HepG2 (cell line): Measurements from ENCODE around the gene PRKG1. TPM values are rescaled to one million over a fixed set of nuclear protein-coding genes. Genes with fewer than 3 reads are reported as not detected.

Experiments used
- ATAC-seq: fragments of 200-7000 bp; cut with Tn5 transposase; 3 replicates; pipeline ENCODE4 v1.9.1; 2020; ENCODE audit warnings: mild to moderate bottlenecking, moderate library complexity
- BruUV-seq: library from RNA; stranded (reverse); fragments of 400-500 nt; replicated peaks from 2 replicates; lab custom pipeline; 2021; lab: Mats Ljungman, UMichigan
- CTCF ChIA-PET: fragments of 300-600 bp; formaldehyde crosslinking; extraction: SDS; loops from one replicate; lab custom pipeline; 2021; ENCODE audit warnings: low total read pairs, inconsistent platforms, low intra/inter-chr PET ratio; lab: Yijun Ruan, JAX
- POLR2A ChIA-PET: fragments of 350-600 bp; sonication (Branson Sonifier 250); formaldehyde crosslinking; loops from one replicate; lab custom pipeline; 2020; ENCODE audit warnings: antibody characterized with exemption, inconsistent platforms; lab: Yijun Ruan, JAX
- DNase-seq: peaks from one replicate; pipeline ENCODE4 v3.0.0-alpha.2; 2015; ENCODE audit warnings: low spot score
- FAIRE-seq: peaks from 3 replicates; lab custom pipeline; 2011; peaks lifted over from hg19 to GRCh38; lab: Jason Lieb, UNC
- H2AFZ ChIP-seq: one replicate; pipeline ENCODE4 v1.6.1; 2011; ENCODE audit warnings: low read length, inconsistent platforms
- H3K27ac ChIP-seq: fragments of 300-600 bp; 3 replicates; pipeline ENCODE4 v1.8.0; 2011; ENCODE audit warnings: mixed run types, mild to moderate bottlenecking, mixed read lengths, low read length, inconsistent platforms; ENCODE audit not compliant: insufficient read depth; ENCODE audit errors: extremely low read length
- H3K27me3 ChIP-seq, 2 experiments: fragments of 200-600 bp in 1 of 2; 2 replicates in 1 of 2; 3 replicates in 1 of 2; pipeline versions ENCODE4 v1.6.0 to v1.8.0; 2011; ENCODE audit warnings: low read length in 2 of 2, mild to moderate bottlenecking in 2 of 2, moderate library complexity in 2 of 2, inconsistent platforms in 1 of 2; ENCODE audit not compliant: insufficient read depth in 2 of 2, control insufficient read depth in 1 of 2
- H3K36me3 ChIP-seq, 2 experiments: fragments of 200-600 bp in 1 of 2; replicated peaks in 1 of 2; 2 replicates in 1 of 2; 3 replicates in 1 of 2; pipeline versions ENCODE4 v1.5.1 to v1.8.0; 2011; ENCODE audit warnings: low read length in 2 of 2, inconsistent platforms in 1 of 2; ENCODE audit not compliant: insufficient read depth in 2 of 2, control insufficient read depth in 1 of 2
- H3K4me1 ChIP-seq: 2 replicates; pipeline ENCODE4 v1.5.1; 2012; ENCODE audit warnings: low read length, inconsistent platforms; ENCODE audit not compliant: insufficient read depth
- H3K4me2 ChIP-seq: 2 replicates; pipeline ENCODE4 v1.6.0; 2011; ENCODE audit warnings: low read depth, low read length, inconsistent platforms
- H3K4me3 ChIP-seq, 3 experiments: fragments of 200-600 bp in 1 of 3; sonication (generic), shearing (Covaris generic) in 1 of 3; replicated peaks in 1 of 3; 2 replicates each; pipeline ENCODE4 v1.5.1; 2011 to 2016; ENCODE audit warnings: low read length in 3 of 3, inconsistent platforms in 2 of 3, low read depth in 2 of 3, mild to moderate bottlenecking in 2 of 3, control low read depth in 1 of 3, mixed read lengths in 1 of 3; ENCODE audit not compliant: insufficient read depth in 1 of 3
- H3K79me2 ChIP-seq: one replicate; pipeline ENCODE4 v1.6.1; 2011; ENCODE audit warnings: low read length, inconsistent platforms; ENCODE audit not compliant: insufficient read depth
- H3K9ac ChIP-seq: 2 replicates; pipeline ENCODE4 v1.6.0; 2011; ENCODE audit warnings: mild to moderate bottlenecking, low read depth, low read length, inconsistent platforms; ENCODE audit not compliant: insufficient read depth
- H3K9me3 ChIP-seq: 2 replicates; pipeline ENCODE4 v1.5.1; 2012; ENCODE audit warnings: mild to moderate bottlenecking, low read length
- H4K20me1 ChIP-seq: 2 replicates; pipeline ENCODE4 v1.6.0; 2011; ENCODE audit warnings: inconsistent platforms, mild to moderate bottlenecking, low read length, moderate library complexity; ENCODE audit not compliant: insufficient read depth
- ATF7 ChIP-seq, 2 experiments: fragments of 450-650 bp in 1 of 2; sonication (generic) in 1 of 2; formaldehyde crosslinking in 1 of 2; IDR thresholded peaks; 2 replicates each; pipeline versions ENCODE4 v1.4.0 to v1.6.1; 2016 to 2020; ENCODE audit warnings: antibody characterized with exemption in 1 of 2, mild to moderate bottlenecking in 1 of 2, missing genetic modification reagents in 1 of 2
- GABPB1 ChIP-seq: IDR thresholded peaks from 2 replicates; pipeline ENCODE4 v1.6.1; 2016; ENCODE audit warnings: mild to moderate bottlenecking, missing genetic modification reagents, moderate library complexity, missing compliant biosample characterization
- JUNB ChIP-seq: sonication (generic); formaldehyde crosslinking; IDR thresholded peaks from 2 replicates; pipeline ENCODE4 v1.8.0; 2022; ENCODE audit warnings: missing genetic modification reagents, mild to moderate bottlenecking, borderline replicate concordance
- MAFG ChIP-seq: sonication (generic); formaldehyde crosslinking; IDR thresholded peaks from 2 replicates; pipeline ENCODE4 v1.5.1; 2020; ENCODE audit warnings: mild to moderate bottlenecking, missing genetic modification reagents
- NFRKB ChIP-seq: fragments of 450-650 bp; IDR thresholded peaks from 2 replicates; pipeline ENCODE4 v1.6.1; 2017
- RXRB ChIP-seq: IDR thresholded peaks from 2 replicates; pipeline ENCODE4 v1.6.1; 2016; ENCODE audit warnings: borderline replicate concordance, missing genetic modification reagents, missing compliant biosample characterization
- SATB2 ChIP-seq: sonication (generic); formaldehyde crosslinking; IDR thresholded peaks from 2 replicates; pipeline ENCODE4 v1.5.0; 2020; ENCODE audit warnings: missing genetic modification reagents
- TAF15 ChIP-seq: fragments of 200-400 bp; formaldehyde crosslinking; IDR thresholded peaks from one replicate; pipeline ENCODE4 v1.6.1; 2018; ENCODE audit warnings: mild to moderate bottlenecking, low read depth, low read length; ENCODE audit not compliant: poor library complexity, severe bottlenecking
- XRCC5 ChIP-seq: fragments of 200-400 bp; formaldehyde crosslinking; optimal IDR thresholded peaks from 2 replicates; pipeline ENCODE3; 2017; ENCODE audit warnings: mild to moderate bottlenecking, low read length
- ZFX ChIP-seq: sonication (generic); formaldehyde crosslinking; IDR thresholded peaks from 2 replicates; pipeline ENCODE4 v1.4.0; 2020; ENCODE audit warnings: mild to moderate bottlenecking, low read depth, missing genetic modification reagents, moderate library complexity
- ZMYM4 ChIP-seq: sonication (generic); formaldehyde crosslinking; IDR thresholded peaks from 2 replicates; pipeline ENCODE4 v1.8.1; 2023; ENCODE audit warnings: mild to moderate bottlenecking, missing genetic modification reagents
- ZNF382 ChIP-seq: sonication (generic); formaldehyde crosslinking; IDR thresholded peaks from 2 replicates; pipeline ENCODE4 v1.5.0; 2020; ENCODE audit warnings: missing genetic modification reagents, mild to moderate bottlenecking, borderline replicate concordance
- ZNF615 ChIP-seq: sonication (generic); formaldehyde crosslinking; IDR thresholded peaks from 2 replicates; pipeline ENCODE4 v1.5.0; 2020; ENCODE audit warnings: mild to moderate bottlenecking, missing genetic modification reagents, borderline replicate concordance
- ZNF781 ChIP-seq: sonication (generic); formaldehyde crosslinking; IDR thresholded peaks from 2 replicates; pipeline ENCODE4 v1.5.1; 2020; ENCODE audit warnings: borderline replicate concordance, mild to moderate bottlenecking, missing genetic modification reagents; ENCODE audit errors: not compliant biosample characterization
- ZSCAN21 ChIP-seq: sonication (generic); formaldehyde crosslinking; IDR thresholded peaks from 2 replicates; pipeline ENCODE4 v1.8.0; 2022; ENCODE audit warnings: mild to moderate bottlenecking, missing genetic modification reagents, moderate library complexity, borderline replicate concordance
- WGBS: methylation state at CpG from one replicate; pipeline ENCODE4 v1.1.6; 2017; ENCODE audit warnings: low lambda C conversion rate; 5-methylcytosine and 5-hydroxymethylcytosine counted together
- in situ Hi-C: cut with HindIII; loops from 2 replicates; pipeline ENCODE4 v1.10.0; 2017; ENCODE audit warnings: low pct_unique_long_range_greater_than_20kb; ENCODE audit not compliant: extremely low pct_ligation_motif_present
- intact Hi-C: fragments of 100-400 bp; cut with micrococcal nuclease; formaldehyde crosslinking; loops from one replicate; pipeline ENCODE4 v1.10.0; 2022; ENCODE audit not compliant: unreplicated experiment
- polyA plus RNA-seq, 8 experiments: library from polyadenylated mRNA; depleted of rRNA in 3 of 8; stranded (reverse) in 7 of 8; unstranded in 1 of 8; fragments of >200 nt; fragmentation: Illumina TruSeq in 4 of 8; extraction: Trizol in 4 of 8; gene quantifications; 2 replicates each; pipeline versions ENCODE4 v1.2.1 to v1.2.3, GENCODE V29; 2011 to 2016; ENCODE audit warnings: low read depth in 4 of 8, missing spikeins in 1 of 8, mixed read lengths in 1 of 8; ENCODE audit not compliant: insufficient read depth in 1 of 8
- total RNA-seq, 5 experiments: library from RNA; depleted of rRNA; stranded (reverse); fragments of >200 nt; fragmentation: Illumina TruSeq; extraction: Trizol; gene quantifications; 2 replicates each; pipeline ENCODE4 v1.2.3, GENCODE V29; 2016; ENCODE audit warnings: low read depth in 1 of 5
- TF ChIP-seq, protein P1 (sequence below): sonication (generic); formaldehyde crosslinking; conservative IDR thresholded peaks from 2 replicates; pipeline ENCODE4 v1.4.0; 2020; ENCODE audit warnings: missing genetic modification reagents
- TF ChIP-seq, protein P2 (sequence below): sonication (generic); formaldehyde crosslinking; IDR thresholded peaks from 2 replicates; pipeline ENCODE4 v1.4.0; 2020; ENCODE audit warnings: missing genetic modification reagents, borderline replicate concordance

PRKG1 gene
- total and polyA plus RNA-seq, 2 of the 13 experiments (the other 11 are each of a cell fraction or from before 2014, with no cell fraction given): 0.01 TPM; not detected in 1

DNA sequence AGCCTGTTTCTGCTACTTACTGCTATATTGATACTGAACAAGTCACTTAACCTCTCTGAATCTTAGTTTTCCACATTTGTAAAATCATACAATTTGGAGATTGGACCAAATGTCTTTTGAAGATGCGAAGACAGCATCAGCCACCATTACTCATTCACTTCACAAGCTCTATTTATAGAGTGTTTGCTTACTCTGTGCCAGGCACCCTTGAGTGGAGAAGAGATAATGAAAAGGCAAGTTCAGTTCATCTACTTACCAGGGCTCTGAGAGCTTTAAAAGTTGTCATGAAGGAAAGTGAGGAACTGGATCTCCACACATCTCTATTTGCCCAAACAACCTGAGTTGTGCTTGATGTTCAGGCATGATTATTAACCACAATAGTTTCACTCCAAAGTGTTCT, 347.6 kb downstream of the PRKG1 start:
- Histone ChIP-seq H3K9me3 (no peaks in the 10 kb centered on the region), H3K36me3 (no peaks in the 10 kb centered on the region), H3K9ac (no peak overlapping the region), H3K4me2 (no peak overlapping the region), H3K27ac (no peak overlapping the region), H3K27me3 (no peaks in the 10 kb centered on the region), H3K4me3 (no peak overlapping the region), H3K79me2 (no peaks in the 10 kb centered on the region), H4K20me1 (no peaks in the 10 kb centered on the region), H3K4me1 (no peaks in the 10 kb centered on the region), H2AFZ (no peak overlapping the region)
- DNase-seq (no peak), FAIRE-seq (no peak), ATAC-seq (no peak)
- intact Hi-C loops: loop anchor here (1.0 kb wide), 1 partner anchor 359 kb away; no protein-coding TSS in a partner anchor
- no peak for TF ChIP-seq ZMYM4 (CRISPR knock-in tag)
- no peak for TF ChIP-seq ZNF781 (CRISPR knock-in tag)
- TF ChIP-seq NFRKB: no peak
- TF ChIP-seq JUNB (CRISPR knock-in tag): no peak
- TF ChIP-seq, protein P1, sequence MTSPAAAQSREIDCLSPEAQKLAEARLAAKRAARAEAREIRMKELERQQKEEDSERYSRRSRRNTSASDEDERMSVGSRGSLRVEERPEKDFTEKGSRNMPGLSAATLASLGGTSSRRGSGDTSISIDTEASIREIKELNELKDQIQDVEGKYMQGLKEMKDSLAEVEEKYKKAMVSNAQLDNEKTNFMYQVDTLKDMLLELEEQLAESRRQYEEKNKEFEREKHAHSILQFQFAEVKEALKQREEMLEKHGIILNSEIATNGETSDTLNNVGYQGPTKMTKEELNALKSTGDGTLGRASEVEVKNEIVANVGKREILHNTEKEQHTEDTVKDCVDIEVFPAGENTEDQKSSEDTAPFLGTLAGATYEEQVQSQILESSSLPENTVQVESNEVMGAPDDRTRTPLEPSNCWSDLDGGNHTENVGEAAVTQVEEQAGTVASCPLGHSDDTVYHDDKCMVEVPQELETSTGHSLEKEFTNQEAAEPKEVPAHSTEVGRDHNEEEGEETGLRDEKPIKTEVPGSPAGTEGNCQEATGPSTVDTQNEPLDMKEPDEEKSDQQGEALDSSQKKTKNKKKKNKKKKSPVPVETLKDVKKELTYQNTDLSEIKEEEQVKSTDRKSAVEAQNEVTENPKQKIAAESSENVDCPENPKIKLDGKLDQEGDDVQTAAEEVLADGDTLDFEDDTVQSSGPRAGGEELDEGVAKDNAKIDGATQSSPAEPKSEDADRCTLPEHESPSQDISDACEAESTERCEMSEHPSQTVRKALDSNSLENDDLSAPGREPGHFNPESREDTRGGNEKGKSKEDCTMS: no peak
- TF ChIP-seq ZFX (CRISPR knock-in tag): no peak
- TF ChIP-seq XRCC5: no peak
- TF ChIP-seq, protein P2, sequence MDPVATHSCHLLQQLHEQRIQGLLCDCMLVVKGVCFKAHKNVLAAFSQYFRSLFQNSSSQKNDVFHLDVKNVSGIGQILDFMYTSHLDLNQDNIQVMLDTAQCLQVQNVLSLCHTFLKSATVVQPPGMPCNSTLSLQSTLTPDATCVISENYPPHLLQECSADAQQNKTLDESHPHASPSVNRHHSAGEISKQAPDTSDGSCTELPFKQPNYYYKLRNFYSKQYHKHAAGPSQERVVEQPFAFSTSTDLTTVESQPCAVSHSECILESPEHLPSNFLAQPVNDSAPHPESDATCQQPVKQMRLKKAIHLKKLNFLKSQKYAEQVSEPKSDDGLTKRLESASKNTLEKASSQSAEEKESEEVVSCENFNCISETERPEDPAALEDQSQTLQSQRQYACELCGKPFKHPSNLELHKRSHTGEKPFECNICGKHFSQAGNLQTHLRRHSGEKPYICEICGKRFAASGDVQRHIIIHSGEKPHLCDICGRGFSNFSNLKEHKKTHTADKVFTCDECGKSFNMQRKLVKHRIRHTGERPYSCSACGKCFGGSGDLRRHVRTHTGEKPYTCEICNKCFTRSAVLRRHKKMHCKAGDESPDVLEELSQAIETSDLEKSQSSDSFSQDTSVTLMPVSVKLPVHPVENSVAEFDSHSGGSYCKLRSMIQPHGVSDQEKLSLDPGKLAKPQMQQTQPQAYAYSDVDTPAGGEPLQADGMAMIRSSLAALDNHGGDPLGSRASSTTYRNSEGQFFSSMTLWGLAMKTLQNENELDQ: no peak
- TF ChIP-seq ZNF615 (CRISPR knock-in tag): no peak
- no peak for TF ChIP-seq SATB2 (CRISPR knock-in tag)
- no peak for TF ChIP-seq ZNF382 (CRISPR knock-in tag)
- TF ChIP-seq TAF15: no peak
- no peak for TF ChIP-seq ATF7 (IDR thresholded peaks at IDR 0.05)
- no peak for TF ChIP-seq ATF7 (CRISPR knock-in tag; IDR thresholded peaks at IDR 0.05)
- TF ChIP-seq MAFG (CRISPR knock-in tag): no peak
- no peak for TF ChIP-seq ZSCAN21 (CRISPR knock-in tag)
- TF ChIP-seq RXRB (CRISPR knock-in tag): no peak
- no peak for TF ChIP-seq GABPB1 (CRISPR knock-in tag)
- in situ Hi-C loops: loop anchor here (10.0 kb wide), 1 partner anchor 357 kb away; no protein-coding TSS in a partner anchor
- 29% methylated on average over 1 of the region's 1 CpG for WGBS
- ChIA-PET POLR2A (no interaction called here), CTCF (interaction anchor here (1.4 kb wide), 1 partner anchor 359 kb away, joined by 7 read pairs; no protein-coding TSS in a partner anchor)
- BruUV-seq: no TSS peak
